Measurements from ENCODE around the gene EYS. TPM values are rescaled to one million over a fixed set of nuclear protein-coding genes. Genes with fewer than 3 reads are reported as not detected.

The EYS gene
- total and polyA plus RNA-seq, 8 donors = 0.24 to 0.85 (median 0.55) TPM

DNA sequence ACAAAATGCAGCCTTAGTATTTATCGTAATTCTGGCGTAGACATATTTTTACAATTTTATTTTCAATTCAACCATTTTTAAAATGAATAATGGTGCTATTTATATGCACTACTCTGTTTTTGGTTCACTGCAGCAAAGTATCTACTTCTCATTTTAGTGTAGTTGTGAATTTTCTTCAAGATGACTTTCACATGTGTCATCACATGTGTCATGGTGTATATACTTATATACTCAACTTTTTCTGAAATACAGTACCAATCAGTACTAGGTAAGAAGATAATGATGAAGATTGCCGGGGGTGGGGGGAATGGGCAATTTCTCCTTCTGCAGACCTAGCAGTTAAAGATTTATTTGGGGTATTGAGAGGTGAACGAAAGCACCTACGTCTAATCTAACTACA is 1436.9 kb downstream of the EYS start:
- DNase-seq = no peak
- H3K4me1 ChIP-seq = no peaks in the 10 kb centered on the region
- intact Hi-C loops (cut with DNase I) = no loop called here
- TF ChIP-seq, protein P1, sequence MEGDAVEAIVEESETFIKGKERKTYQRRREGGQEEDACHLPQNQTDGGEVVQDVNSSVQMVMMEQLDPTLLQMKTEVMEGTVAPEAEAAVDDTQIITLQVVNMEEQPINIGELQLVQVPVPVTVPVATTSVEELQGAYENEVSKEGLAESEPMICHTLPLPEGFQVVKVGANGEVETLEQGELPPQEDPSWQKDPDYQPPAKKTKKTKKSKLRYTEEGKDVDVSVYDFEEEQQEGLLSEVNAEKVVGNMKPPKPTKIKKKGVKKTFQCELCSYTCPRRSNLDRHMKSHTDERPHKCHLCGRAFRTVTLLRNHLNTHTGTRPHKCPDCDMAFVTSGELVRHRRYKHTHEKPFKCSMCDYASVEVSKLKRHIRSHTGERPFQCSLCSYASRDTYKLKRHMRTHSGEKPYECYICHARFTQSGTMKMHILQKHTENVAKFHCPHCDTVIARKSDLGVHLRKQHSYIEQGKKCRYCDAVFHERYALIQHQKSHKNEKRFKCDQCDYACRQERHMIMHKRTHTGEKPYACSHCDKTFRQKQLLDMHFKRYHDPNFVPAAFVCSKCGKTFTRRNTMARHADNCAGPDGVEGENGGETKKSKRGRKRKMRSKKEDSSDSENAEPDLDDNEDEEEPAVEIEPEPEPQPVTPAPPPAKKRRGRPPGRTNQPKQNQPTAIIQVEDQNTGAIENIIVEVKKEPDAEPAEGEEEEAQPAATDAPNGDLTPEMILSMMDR (IDR thresholded peaks at IDR 0.05) = no peak
- no peak overlapping the region for H3K27ac ChIP-seq
- ATAC-seq = no peak
- no peak overlapping the region for H3K4me3 ChIP-seq
- no peaks in the 10 kb centered on the region for H3K36me3 ChIP-seq
- no peaks in the 10 kb centered on the region for H3K27me3 ChIP-seq
- H3K9me3 ChIP-seq = no peaks in the 10 kb centered on the region

- intact Hi-C loops (cut with DNase I) = no loop called here
- Histone ChIP-seq H3K27ac (no peak overlapping the region), H3K4me3 (no peak overlapping the region), H3K4me1 (peaks cover 0 to 2% of the 10 kb centered on the region in 2 donors), H3K27me3 (no peaks in the 10 kb centered on the region), H3K9me3 (no peaks in the 10 kb centered on the region), H3K36me3 (no peaks in the 10 kb centered on the region)
- DNase-seq = no peak
- TF ChIP-seq, protein P1 (IDR thresholded peaks at IDR 0.05) = no peak
- ATAC-seq = no peak
Measured at GRCh38 chr6:64266351-64266821, 1440.6 kb downstream of the EYS start.

GRCh38 chr6:64263778-64264177 is 1443.2 kb downstream of the EYS start:
- Histone ChIP-seq H3K4me1 (peaks cover 0 to 2% of the 10 kb centered on the region in 2 donors), H3K27me3 (no peaks in the 10 kb centered on the region), H3K4me3 (no peak overlapping the region), H3K27ac (no peak overlapping the region), H3K9me3 (no peaks in the 10 kb centered on the region), H3K36me3 (no peaks in the 10 kb centered on the region)
- DNase-seq (no peak), ATAC-seq (no peak)
- intact Hi-C loops (cut with DNase I) = no loop called here
- TF ChIP-seq, protein P1 (IDR thresholded peaks at IDR 0.05) = no peak

DNA sequence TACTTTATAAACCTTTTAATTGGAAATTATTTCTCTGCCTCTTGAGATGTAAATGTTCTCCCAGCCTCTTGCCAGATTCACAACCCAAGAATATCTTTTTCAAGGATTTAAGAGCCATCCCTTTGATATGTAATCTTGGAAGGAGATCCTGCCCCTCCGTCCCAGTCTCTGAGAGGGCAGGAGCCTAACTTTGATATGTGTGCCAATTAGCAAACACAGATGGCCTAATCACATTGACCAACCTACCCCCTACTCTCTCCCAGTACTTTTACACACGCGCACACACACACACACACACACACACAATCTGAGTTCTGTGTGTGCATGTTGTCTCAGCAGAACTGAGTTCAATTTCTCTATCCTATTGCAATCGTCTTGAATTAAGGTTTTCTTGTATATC is 1447.7 kb downstream of the EYS start:
- H3K9me3 ChIP-seq = no peaks in the 10 kb centered on the region
- TF ChIP-seq, protein P1 (IDR thresholded peaks at IDR 0.05) = no peak
- no peak overlapping the region for H3K27ac ChIP-seq
- intact Hi-C loops (cut with DNase I) = no loop called here
- H3K4me1 ChIP-seq = peaks cover 0 to 2% of the 10 kb centered on the region in 2 donors
- DNase-seq (no peak), ATAC-seq (no peak)
- H3K4me3 ChIP-seq = no peak overlapping the region
- no peaks in the 10 kb centered on the region for H3K36me3 ChIP-seq
- H3K27me3 ChIP-seq = no peaks in the 10 kb centered on the region

DNA sequence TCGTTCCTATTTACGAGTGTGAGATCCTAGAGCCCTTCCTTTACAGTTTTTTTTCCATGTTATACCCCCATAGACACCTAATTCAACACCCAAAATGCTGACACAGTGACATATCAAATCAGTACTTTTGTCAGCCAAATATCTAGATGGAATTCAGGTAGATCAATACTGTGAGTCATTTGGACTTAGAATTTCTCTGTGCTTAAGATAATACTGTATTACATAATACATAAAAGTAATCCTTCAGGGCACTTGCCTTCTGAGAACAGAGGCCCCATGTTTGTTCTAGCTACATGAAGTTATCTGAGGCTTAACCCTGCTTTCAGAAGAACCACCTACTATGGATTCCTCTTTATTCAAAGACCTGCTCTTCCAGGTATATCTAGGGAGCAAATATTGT is 1448.3 kb downstream of the EYS start:
- Histone ChIP-seq H3K9me3 (no peaks in the 10 kb centered on the region), H3K27me3 (no peaks in the 10 kb centered on the region), H3K4me3 (no peak overlapping the region), H3K36me3 (no peaks in the 10 kb centered on the region), H3K27ac (no peak overlapping the region), H3K4me1 (peaks cover 0 to 2% of the 10 kb centered on the region in 2 donors)
- TF ChIP-seq, protein P1 (IDR thresholded peaks at IDR 0.05) = no peak
- intact Hi-C loops (cut with DNase I) = no loop called here
- ATAC-seq (no peak), DNase-seq (no peak)

Measured in left lung (tissue), 10 donors.